HepG2 (cell line): Measurements from ENCODE around the gene CLASP1. TPM values are rescaled to one million over a fixed set of nuclear protein-coding genes. Genes with fewer than 3 reads are reported as not detected.

Source experiments
- ATAC-seq: fragments of 200-7000 bp; cut with Tn5 transposase; 3 replicates; pipeline ENCODE4 v1.9.1; 2020; ENCODE audit warnings: mild to moderate bottlenecking, moderate library complexity
- BruUV-seq: library from RNA; stranded (reverse); fragments of 400-500 nt; replicated peaks from 2 replicates; lab custom pipeline; 2021; lab: Mats Ljungman, UMichigan
- CTCF ChIA-PET: fragments of 300-600 bp; formaldehyde crosslinking; extraction: SDS; loops from one replicate; lab custom pipeline; 2021; ENCODE audit warnings: low total read pairs, inconsistent platforms, low intra/inter-chr PET ratio; lab: Yijun Ruan, JAX
- POLR2A ChIA-PET: fragments of 350-600 bp; sonication (Branson Sonifier 250); formaldehyde crosslinking; loops from one replicate; lab custom pipeline; 2020; ENCODE audit warnings: antibody characterized with exemption, inconsistent platforms; lab: Yijun Ruan, JAX
- DNase-seq: peaks from one replicate; pipeline ENCODE4 v3.0.0-alpha.2; 2015; ENCODE audit warnings: low spot score
- FAIRE-seq: peaks from 3 replicates; lab custom pipeline; 2011; peaks lifted over from hg19 to GRCh38; lab: Jason Lieb, UNC
- H2AFZ ChIP-seq: one replicate; pipeline ENCODE4 v1.6.1; 2011; ENCODE audit warnings: low read length, inconsistent platforms
- H3K27ac ChIP-seq: fragments of 300-600 bp; 3 replicates; pipeline ENCODE4 v1.8.0; 2011; ENCODE audit warnings: mixed run types, mild to moderate bottlenecking, mixed read lengths, low read length, inconsistent platforms; ENCODE audit not compliant: insufficient read depth; ENCODE audit errors: extremely low read length
- H3K27me3 ChIP-seq, 2 experiments: fragments of 200-600 bp in 1 of 2; 2 replicates in 1 of 2; 3 replicates in 1 of 2; pipeline versions ENCODE4 v1.6.0 to v1.8.0; 2011; ENCODE audit warnings: low read length in 2 of 2, mild to moderate bottlenecking in 2 of 2, moderate library complexity in 2 of 2, inconsistent platforms in 1 of 2; ENCODE audit not compliant: insufficient read depth in 2 of 2, control insufficient read depth in 1 of 2
- H3K36me3 ChIP-seq, 2 experiments: fragments of 200-600 bp in 1 of 2; replicated peaks in 1 of 2; 2 replicates in 1 of 2; 3 replicates in 1 of 2; pipeline versions ENCODE4 v1.5.1 to v1.8.0; 2011; ENCODE audit warnings: low read length in 2 of 2, inconsistent platforms in 1 of 2; ENCODE audit not compliant: insufficient read depth in 2 of 2, control insufficient read depth in 1 of 2
- H3K4me1 ChIP-seq: 2 replicates; pipeline ENCODE4 v1.5.1; 2012; ENCODE audit warnings: low read length, inconsistent platforms; ENCODE audit not compliant: insufficient read depth
- H3K4me2 ChIP-seq: 2 replicates; pipeline ENCODE4 v1.6.0; 2011; ENCODE audit warnings: low read depth, low read length, inconsistent platforms
- H3K4me3 ChIP-seq, 3 experiments: fragments of 200-600 bp in 1 of 3; sonication (generic), shearing (Covaris generic) in 1 of 3; replicated peaks in 1 of 3; 2 replicates each; pipeline ENCODE4 v1.5.1; 2011 to 2016; ENCODE audit warnings: low read length in 3 of 3, inconsistent platforms in 2 of 3, low read depth in 2 of 3, mild to moderate bottlenecking in 2 of 3, control low read depth in 1 of 3, mixed read lengths in 1 of 3; ENCODE audit not compliant: insufficient read depth in 1 of 3
- H3K79me2 ChIP-seq: one replicate; pipeline ENCODE4 v1.6.1; 2011; ENCODE audit warnings: low read length, inconsistent platforms; ENCODE audit not compliant: insufficient read depth
- H3K9ac ChIP-seq: 2 replicates; pipeline ENCODE4 v1.6.0; 2011; ENCODE audit warnings: mild to moderate bottlenecking, low read depth, low read length, inconsistent platforms; ENCODE audit not compliant: insufficient read depth
- H3K9me3 ChIP-seq: 2 replicates; pipeline ENCODE4 v1.5.1; 2012; ENCODE audit warnings: mild to moderate bottlenecking, low read length
- H4K20me1 ChIP-seq: 2 replicates; pipeline ENCODE4 v1.6.0; 2011; ENCODE audit warnings: inconsistent platforms, mild to moderate bottlenecking, low read length, moderate library complexity; ENCODE audit not compliant: insufficient read depth
- MYNN ChIP-seq: sonication (generic); formaldehyde crosslinking; IDR thresholded peaks from 2 replicates; pipeline ENCODE4 v1.4.0; 2020; ENCODE audit warnings: mild to moderate bottlenecking, low read depth, missing genetic modification reagents
- RCOR2 ChIP-seq: IDR thresholded peaks from 2 replicates; pipeline ENCODE4 v1.6.1; 2016; ENCODE audit warnings: missing biosample characterization, missing genetic modification reagents
- SAP130 ChIP-seq: IDR thresholded peaks from 2 replicates; pipeline ENCODE4 v1.6.1; 2016; ENCODE audit warnings: low read depth
- ZBTB8A ChIP-seq: sonication (generic); formaldehyde crosslinking; IDR thresholded peaks from 2 replicates; pipeline ENCODE4 v1.4.0; 2020; ENCODE audit warnings: mild to moderate bottlenecking, low read depth, missing genetic modification reagents, borderline replicate concordance
- ZNF253 ChIP-seq: sonication (generic); formaldehyde crosslinking; IDR thresholded peaks from 2 replicates; pipeline ENCODE4 v1.8.0; 2022; ENCODE audit warnings: mild to moderate bottlenecking, missing genetic modification reagents, borderline replicate concordance
- ZNF44 ChIP-seq: sonication (generic); formaldehyde crosslinking; IDR thresholded peaks from 2 replicates; pipeline ENCODE4 v1.5.1; 2020; ENCODE audit warnings: mild to moderate bottlenecking, missing genetic modification reagents
- ZNF580 ChIP-seq: IDR thresholded peaks from 2 replicates; pipeline ENCODE4 v1.6.1; 2016; ENCODE audit warnings: low read depth, borderline replicate concordance
- ZNF7 ChIP-seq: IDR thresholded peaks from 2 replicates; pipeline ENCODE4 v1.6.1; 2016; ENCODE audit warnings: missing biosample characterization, missing genetic modification reagents
- WGBS: methylation state at CpG from one replicate; pipeline ENCODE4 v1.1.6; 2017; ENCODE audit warnings: low lambda C conversion rate; 5-methylcytosine and 5-hydroxymethylcytosine counted together
- in situ Hi-C: cut with HindIII; loops from 2 replicates; pipeline ENCODE4 v1.10.0; 2017; ENCODE audit warnings: low pct_unique_long_range_greater_than_20kb; ENCODE audit not compliant: extremely low pct_ligation_motif_present
- intact Hi-C: fragments of 100-400 bp; cut with micrococcal nuclease; formaldehyde crosslinking; loops from one replicate; pipeline ENCODE4 v1.10.0; 2022; ENCODE audit not compliant: unreplicated experiment
- polyA plus RNA-seq, 8 experiments: library from polyadenylated mRNA; depleted of rRNA in 3 of 8; stranded (reverse) in 7 of 8; unstranded in 1 of 8; fragments of >200 nt; fragmentation: Illumina TruSeq in 4 of 8; extraction: Trizol in 4 of 8; gene quantifications; 2 replicates each; pipeline versions ENCODE4 v1.2.1 to v1.2.3, GENCODE V29; 2011 to 2016; ENCODE audit warnings: low read depth in 4 of 8, missing spikeins in 1 of 8, mixed read lengths in 1 of 8; ENCODE audit not compliant: insufficient read depth in 1 of 8
- total RNA-seq, 5 experiments: library from RNA; depleted of rRNA; stranded (reverse); fragments of >200 nt; fragmentation: Illumina TruSeq; extraction: Trizol; gene quantifications; 2 replicates each; pipeline ENCODE4 v1.2.3, GENCODE V29; 2016; ENCODE audit warnings: low read depth in 1 of 5
- TF ChIP-seq, protein P1 (sequence below): IDR thresholded peaks from 2 replicates; pipeline ENCODE4 v1.6.1; 2016; ENCODE audit warnings: low read depth, control low read depth
- TF ChIP-seq, protein P2 (sequence below): sonication (generic); formaldehyde crosslinking; IDR thresholded peaks from 2 replicates; pipeline ENCODE4 v1.4.0; 2020; ENCODE audit warnings: mild to moderate bottlenecking, low read depth, missing genetic modification reagents
- TF ChIP-seq, protein P3 (sequence below): sonication (generic); formaldehyde crosslinking; IDR thresholded peaks from 2 replicates; pipeline ENCODE4 v1.8.0; 2022; ENCODE audit warnings: missing genetic modification reagents, low read depth, mild to moderate bottlenecking, borderline replicate concordance

CLASP1 gene
- total and polyA plus RNA-seq, 2 of the 13 experiments (the other 11 are each of a cell fraction or from before 2014, with no cell fraction given): 11.7 to 47.9 TPM

DNA sequence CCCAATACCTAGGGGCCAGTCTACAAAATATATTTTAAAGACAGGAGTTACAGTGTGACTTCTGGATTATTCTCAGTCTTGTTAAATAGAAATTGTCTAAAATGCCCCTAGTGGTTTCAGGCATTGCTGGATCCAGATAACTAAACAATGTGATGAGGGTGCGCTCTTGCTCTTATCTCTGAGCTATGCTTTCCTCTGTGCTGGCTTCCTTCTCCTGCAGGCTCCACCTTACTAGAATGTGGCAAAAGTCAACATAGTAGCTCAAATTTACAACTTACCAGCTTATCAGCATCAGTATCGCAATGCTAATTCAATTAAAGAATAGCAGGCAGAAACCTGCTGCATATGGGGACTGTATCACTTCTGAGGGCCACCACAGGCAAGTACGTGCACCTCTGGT, 179.9 kb downstream of the CLASP1 start:
- Histone ChIP-seq H3K9me3 (no peaks in the 10 kb centered on the region), H3K4me1 (peaks cover 5% of the 10 kb centered on the region), H3K27me3 (no peaks in the 10 kb centered on the region), H2AFZ (no peak overlapping the region), H4K20me1 (no peaks in the 10 kb centered on the region), H3K36me3 (peaks cover 16 to 57% of the 10 kb centered on the region in 2 experiments), H3K4me3 (no peak overlapping the region), H3K27ac (no peak overlapping the region), H3K9ac (no peak overlapping the region), H3K4me2 (no peak overlapping the region), H3K79me2 (no peaks in the 10 kb centered on the region)
- intact Hi-C loops (no loop called here), in situ Hi-C loops (no loop called here)
- ATAC-seq (no peak), FAIRE-seq (no peak), DNase-seq (no peak)
- 100% methylated on average over 3 of the region's 3 CpGs for WGBS
- TF ChIP-seq ZBTB8A: no peak
- no peak for TF ChIP-seq ZNF580 (CRISPR knock-in tag)
- no peak for TF ChIP-seq SAP130
- TF ChIP-seq, protein P1, sequence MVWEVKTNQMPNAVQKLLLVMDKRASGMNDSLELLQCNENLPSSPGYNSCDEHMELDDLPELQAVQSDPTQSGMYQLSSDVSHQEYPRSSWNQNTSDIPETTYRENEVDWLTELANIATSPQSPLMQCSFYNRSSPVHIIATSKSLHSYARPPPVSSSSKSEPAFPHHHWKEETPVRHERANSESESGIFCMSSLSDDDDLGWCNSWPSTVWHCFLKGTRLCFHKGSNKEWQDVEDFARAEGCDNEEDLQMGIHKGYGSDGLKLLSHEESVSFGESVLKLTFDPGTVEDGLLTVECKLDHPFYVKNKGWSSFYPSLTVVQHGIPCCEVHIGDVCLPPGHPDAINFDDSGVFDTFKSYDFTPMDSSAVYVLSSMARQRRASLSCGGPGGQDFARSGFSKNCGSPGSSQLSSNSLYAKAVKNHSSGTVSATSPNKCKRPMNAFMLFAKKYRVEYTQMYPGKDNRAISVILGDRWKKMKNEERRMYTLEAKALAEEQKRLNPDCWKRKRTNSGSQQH: no peak
- no peak for TF ChIP-seq ZNF7
- TF ChIP-seq, protein P2, sequence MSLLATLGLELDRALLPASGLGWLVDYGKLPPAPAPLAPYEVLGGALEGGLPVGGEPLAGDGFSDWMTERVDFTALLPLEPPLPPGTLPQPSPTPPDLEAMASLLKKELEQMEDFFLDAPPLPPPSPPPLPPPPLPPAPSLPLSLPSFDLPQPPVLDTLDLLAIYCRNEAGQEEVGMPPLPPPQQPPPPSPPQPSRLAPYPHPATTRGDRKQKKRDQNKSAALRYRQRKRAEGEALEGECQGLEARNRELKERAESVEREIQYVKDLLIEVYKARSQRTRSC (CRISPR knock-in tag): no peak
- no peak for TF ChIP-seq ZNF253
- TF ChIP-seq RCOR2 (CRISPR knock-in tag): no peak
- TF ChIP-seq, protein P3, sequence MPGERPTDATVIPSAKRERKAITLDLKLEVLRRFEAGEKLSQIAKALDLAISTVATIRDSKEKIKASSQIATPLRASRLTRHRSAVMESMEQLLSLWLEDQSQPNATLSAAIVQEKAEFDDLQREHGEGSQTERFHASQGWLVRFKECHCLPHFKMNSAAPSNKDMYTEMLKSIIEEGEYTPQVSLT (CRISPR knock-in tag): no peak
- TF ChIP-seq ZNF44: no peak
- TF ChIP-seq MYNN (CRISPR knock-in tag): no peak
- POLR2A ChIA-PET: no interaction called here
- no TSS peak for BruUV-seq
- CTCF ChIA-PET: no interaction called here
